Erythroblast (primary cell): ENCODE measurements around the gene MCUB.

Source experiments
- GATA1 ChIP-seq: IDR thresholded peaks from 2 replicates; pipeline ENCODE4 v1.6.1; 2011; ENCODE audit warnings: low read depth, mild to moderate bottlenecking, control low read depth, low read length, moderate library complexity
- POLR2A ChIP-seq: IDR thresholded peaks from 2 replicates; pipeline ENCODE4 v1.6.1; 2011; ENCODE audit warnings: mild to moderate bottlenecking, low read length

GRCh38 chr4:109703664-109704361, 143.8 kb downstream of the MCUB start:
- TF ChIP-seq POLR2A (no peak), GATA1 (no peak)
